ENCODE results near the gene TMA16.
"Not testable (repeated sequence)": the region's sequence is repeated elsewhere in the genome, so short reads cannot be mapped to it uniquely, and the experiment has no call there.

TMA16 gene

DNA sequence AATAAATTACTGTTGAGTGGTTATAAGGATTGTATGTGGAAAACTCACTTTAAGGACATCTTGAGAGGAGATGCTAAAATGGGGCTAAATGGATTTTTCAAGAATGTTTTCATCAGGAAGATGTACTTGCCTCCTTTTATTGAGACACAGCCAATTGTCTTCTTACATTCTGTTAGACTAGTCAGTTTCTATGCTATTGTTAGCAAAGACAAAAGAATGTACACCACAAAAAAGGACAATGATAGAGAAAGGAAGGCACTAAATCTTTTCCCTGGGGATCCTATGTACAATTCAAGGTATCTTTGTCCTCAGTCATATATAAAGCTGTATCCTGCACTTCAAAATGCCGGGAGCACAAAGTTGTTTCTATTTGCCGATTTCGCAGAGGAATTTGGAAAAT lies 42.6 kb downstream of the TMA16 start:
- no peak for DNase-seq
- H3K36me3 Mint-ChIP-seq (ENCODE audit: low read depth) = peaks cover 53% of the 10 kb centered on the region

DNA sequence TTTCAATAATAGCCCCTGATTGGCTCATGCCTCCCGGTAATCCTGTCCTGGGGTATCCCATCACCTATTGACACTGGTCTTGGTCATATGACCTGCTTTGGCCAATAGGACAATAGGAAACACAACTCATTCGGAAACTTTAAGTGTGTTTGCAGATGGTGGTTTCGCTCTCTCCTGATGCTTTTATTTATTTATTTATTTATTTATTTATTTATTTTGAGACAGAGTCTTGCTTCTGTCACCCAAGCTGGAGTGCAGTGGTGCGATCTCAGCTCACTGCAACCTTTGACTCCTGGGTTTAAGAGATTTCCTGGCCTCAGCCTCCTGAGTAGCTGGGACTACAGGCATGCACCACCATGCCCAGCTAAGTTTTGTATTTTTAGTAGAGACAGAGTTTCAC lies 44.3 kb downstream of the TMA16 start:
- H3K9me3 Mint-ChIP-seq; H3K4me3 Mint-ChIP-seq; H3K27me3 Mint-ChIP-seq; H3K4me1 Mint-ChIP-seq (ENCODE audit: low read depth); H3K27ac Mint-ChIP-seq; DNase-seq: not testable (repeated sequence)
- peaks cover 42% of the 10 kb centered on the region for H3K36me3 Mint-ChIP-seq (ENCODE audit: low read depth)

More for the DNA sequence above, 42.6 kb downstream of the TMA16 start:
- H3K9me3 Mint-ChIP-seq = no peaks in the 10 kb centered on the region
- H3K27ac Mint-ChIP-seq = no peak overlapping the region
- no peaks in the 10 kb centered on the region for H3K27me3 Mint-ChIP-seq
- H3K4me3 Mint-ChIP-seq = no peak overlapping the region
- no peaks in the 10 kb centered on the region for H3K4me1 Mint-ChIP-seq (ENCODE audit: low read depth)

DNA sequence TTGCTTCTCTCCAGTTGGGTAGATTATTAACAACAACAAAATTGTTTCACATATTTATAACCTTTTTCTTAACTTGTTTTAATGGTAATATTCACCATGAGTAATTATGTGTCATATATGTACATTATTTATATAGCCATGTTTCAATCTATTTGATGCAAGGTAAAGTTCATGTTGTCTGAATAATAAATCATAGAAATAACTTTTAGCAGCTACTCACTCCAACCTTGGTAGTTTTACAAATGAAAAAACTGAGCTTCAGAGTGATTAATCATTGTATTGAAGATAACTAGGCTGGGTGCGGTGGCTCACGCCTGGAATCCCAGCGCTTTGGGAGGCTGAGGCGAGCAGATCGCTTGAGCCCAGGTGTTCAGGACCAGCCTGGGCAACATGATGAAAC lies 46.0 kb downstream of the TMA16 start:
- H3K27ac Mint-ChIP-seq = no peak overlapping the region
- DNase-seq = no peak
- H3K4me1 Mint-ChIP-seq (ENCODE audit: low read depth) = no peaks in the 10 kb centered on the region
- no peak overlapping the region for H3K4me3 Mint-ChIP-seq
- H3K9me3 Mint-ChIP-seq = no peaks in the 10 kb centered on the region
- peaks cover 34% of the 10 kb centered on the region for H3K36me3 Mint-ChIP-seq (ENCODE audit: low read depth)
- H3K27me3 Mint-ChIP-seq = no peaks in the 10 kb centered on the region

DNA sequence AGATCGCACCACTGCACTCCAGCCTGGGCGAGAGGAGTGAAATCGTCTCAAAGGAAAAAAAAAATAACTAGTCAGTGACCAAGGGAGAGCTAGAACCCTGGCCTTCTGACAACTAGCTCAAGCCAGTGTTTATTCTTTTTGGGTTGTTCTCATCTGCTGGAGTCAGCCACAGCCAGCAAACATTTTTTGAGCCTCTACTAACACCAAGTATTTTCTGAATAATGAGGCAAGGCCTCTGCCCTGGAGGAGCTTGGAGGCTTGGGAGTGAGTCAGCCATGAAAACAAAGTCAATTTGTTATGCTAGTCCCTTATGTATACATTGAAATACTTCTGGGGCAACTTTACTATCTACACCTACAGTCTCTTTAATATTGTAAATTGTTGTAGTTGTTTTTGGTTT lies 46.5 kb downstream of the TMA16 start:
- no peak overlapping the region for H3K4me3 Mint-ChIP-seq
- no peaks in the 10 kb centered on the region for H3K27me3 Mint-ChIP-seq

DNA sequence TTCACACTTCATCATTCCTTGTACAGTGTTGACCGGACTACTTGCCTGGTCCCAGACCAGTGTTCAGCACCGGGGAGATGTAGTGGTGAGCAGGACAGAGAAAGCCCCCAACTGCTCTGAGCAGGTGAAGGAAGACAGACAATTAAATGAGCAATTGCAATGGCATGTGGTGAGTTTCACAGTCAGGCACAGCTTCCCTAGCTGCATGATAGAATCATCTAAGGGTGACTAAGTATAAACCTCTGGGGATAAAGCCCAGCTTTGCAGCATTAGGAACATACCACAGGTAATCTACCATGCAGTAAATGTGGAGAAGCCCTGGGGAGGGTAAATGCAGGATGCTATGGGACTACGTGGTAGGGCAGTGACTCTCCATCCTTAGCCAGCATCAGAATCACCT lies 47.8 kb downstream of the TMA16 start:
- peaks cover 22% of the 10 kb centered on the region for H3K36me3 Mint-ChIP-seq (ENCODE audit: low read depth)
- no peak overlapping the region for H3K27ac Mint-ChIP-seq
- no peaks in the 10 kb centered on the region for H3K9me3 Mint-ChIP-seq
- H3K4me3 Mint-ChIP-seq = no peak overlapping the region
- H3K27me3 Mint-ChIP-seq = no peaks in the 10 kb centered on the region
- no peaks in the 10 kb centered on the region for H3K4me1 Mint-ChIP-seq (ENCODE audit: low read depth)
- DNase-seq = no peak

More for the DNA sequence above, 46.5 kb downstream of the TMA16 start:
- DNase-seq = no peak
- Mint-ChIP-seq H3K4me1 (ENCODE audit: low read depth) (no peaks in the 10 kb centered on the region), H3K27ac (no peak overlapping the region), H3K9me3 (no peaks in the 10 kb centered on the region), H3K36me3 (ENCODE audit: low read depth) (peaks cover 34% of the 10 kb centered on the region)

DNA sequence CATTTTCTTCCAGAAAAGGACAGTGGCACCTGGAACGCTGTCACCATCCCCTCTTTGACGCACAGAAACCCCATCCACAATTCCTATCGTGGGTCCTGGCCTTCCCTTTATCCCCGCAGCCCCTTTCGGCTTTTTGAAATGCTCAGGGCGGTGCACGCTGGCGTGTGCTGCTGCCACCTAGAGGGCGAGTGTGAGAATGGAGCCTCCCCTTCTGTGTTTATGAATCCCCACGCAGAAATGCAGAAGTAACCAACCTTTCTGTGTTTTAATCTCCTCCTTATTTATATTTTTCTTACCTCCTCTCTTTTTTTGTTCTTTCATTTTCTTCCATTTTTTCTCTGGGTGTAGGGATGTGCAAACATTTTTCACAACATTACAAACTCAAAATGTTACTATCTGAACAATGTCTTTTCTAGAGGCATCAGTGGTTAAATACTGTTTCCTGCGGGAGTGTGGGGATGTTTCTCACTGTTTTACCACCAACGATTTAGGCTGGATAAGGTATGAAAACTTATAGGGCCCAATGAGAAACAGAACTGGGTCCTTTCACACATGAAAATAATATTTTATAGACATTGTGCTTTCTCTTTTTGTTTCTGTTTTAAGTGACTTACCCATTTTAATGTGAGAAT lies 50.0 kb downstream of the TMA16 start:
- Mint-ChIP-seq H3K9me3 (no peaks in the 10 kb centered on the region), H3K4me3 (no peak overlapping the region), H3K36me3 (ENCODE audit: low read depth) (peaks cover 13% of the 10 kb centered on the region), H3K27me3 (no peaks in the 10 kb centered on the region), H3K27ac (no peak overlapping the region), H3K4me1 (ENCODE audit: low read depth) (peaks cover 9% of the 10 kb centered on the region)
- DNase-seq = peak; percentile 68

DNA sequence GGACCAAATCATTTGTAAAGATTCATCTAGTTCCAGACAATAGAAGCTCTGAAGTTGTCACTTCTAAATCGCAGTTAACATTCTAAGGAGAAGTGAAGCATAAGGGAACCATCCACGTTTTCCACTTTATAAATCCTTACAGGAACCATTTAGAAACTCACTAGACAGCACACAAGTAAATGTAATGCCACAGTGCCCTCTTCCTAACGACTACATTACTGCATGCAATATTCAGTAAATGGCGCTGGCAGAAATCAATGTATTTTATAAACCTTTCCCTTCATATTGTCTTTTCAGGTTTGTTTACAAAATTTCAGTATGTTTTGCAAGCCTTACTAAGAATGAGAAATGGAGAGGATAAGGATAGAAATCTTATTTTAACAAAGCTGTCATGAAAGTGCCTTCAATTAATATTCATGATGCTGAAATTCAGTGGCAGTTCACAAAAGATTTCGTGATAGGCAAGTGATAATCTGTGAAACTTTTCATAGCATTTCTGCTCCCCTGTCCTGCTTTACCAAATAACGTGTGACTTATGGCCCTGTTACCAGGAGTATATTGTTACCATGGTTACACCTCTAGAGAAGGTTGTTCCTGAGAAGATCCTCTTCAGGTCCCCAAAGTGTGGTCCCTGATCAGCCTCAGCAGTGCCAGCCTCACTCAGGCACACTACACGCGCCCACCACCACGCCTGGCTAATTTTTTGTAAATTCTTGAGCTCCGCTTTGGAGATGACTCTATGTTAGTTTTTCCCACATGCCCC lies 54.2 kb downstream of the TMA16 start:
- H3K27me3 Mint-ChIP-seq = no peaks in the 10 kb centered on the region
- peaks cover 2% of the 10 kb centered on the region for H3K36me3 Mint-ChIP-seq (ENCODE audit: low read depth)
- H3K4me3 Mint-ChIP-seq = no peak overlapping the region
- peaks cover 19% of the 10 kb centered on the region for H3K4me1 Mint-ChIP-seq (ENCODE audit: low read depth)
- H3K9me3 Mint-ChIP-seq = no peaks in the 10 kb centered on the region
- no peak overlapping the region for H3K27ac Mint-ChIP-seq
- no peak for DNase-seq

DNA sequence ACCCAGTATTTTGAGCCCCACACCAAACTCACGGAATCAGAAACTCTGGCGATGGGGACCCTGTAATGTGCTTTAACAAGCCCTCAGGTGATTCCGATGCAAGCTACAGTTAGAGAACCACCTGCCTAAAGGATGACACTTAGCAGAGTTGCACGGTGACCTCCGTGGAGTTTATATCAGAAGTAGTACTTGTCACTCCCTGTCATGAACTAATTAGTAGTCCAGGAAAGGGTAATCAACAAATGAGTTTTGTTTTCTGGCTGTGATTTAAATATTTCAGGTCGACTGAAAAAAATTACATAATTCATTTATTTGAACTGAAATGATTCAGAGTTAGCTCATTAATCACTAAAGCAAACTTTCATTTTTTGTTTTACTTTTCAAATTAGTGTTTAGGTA lies 56.4 kb downstream of the TMA16 start:
- H3K36me3 Mint-ChIP-seq (ENCODE audit: low read depth) = no peaks in the 10 kb centered on the region
- no peak overlapping the region for H3K4me3 Mint-ChIP-seq
- H3K9me3 Mint-ChIP-seq = no peaks in the 10 kb centered on the region
- peaks cover 22% of the 10 kb centered on the region for H3K4me1 Mint-ChIP-seq (ENCODE audit: low read depth)
- no peak for DNase-seq
- H3K27ac Mint-ChIP-seq = no peak overlapping the region
- no peaks in the 10 kb centered on the region for H3K27me3 Mint-ChIP-seq

DNA sequence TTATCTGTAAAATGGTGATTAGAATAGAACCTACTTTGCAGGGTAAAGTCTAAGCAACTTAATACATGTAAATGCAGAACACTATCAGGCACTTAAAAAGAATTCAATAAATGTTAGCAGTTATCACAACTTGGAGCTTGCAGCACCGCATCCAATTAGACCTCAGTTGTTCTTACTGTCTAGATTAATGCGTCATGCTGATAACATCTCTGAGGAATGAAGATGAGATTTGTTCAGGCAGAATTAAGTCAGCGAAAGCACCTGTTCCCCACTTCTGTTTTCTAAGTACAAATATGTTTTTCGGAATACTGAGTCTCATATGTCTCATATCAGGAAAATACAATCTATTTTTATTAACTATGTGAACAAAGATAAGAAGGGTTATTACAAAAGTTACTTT lies 58.7 kb downstream of the TMA16 start:
- no peaks in the 10 kb centered on the region for H3K27me3 Mint-ChIP-seq
- no peaks in the 10 kb centered on the region for H3K9me3 Mint-ChIP-seq
- H3K27ac Mint-ChIP-seq = no peak overlapping the region
- H3K4me1 Mint-ChIP-seq (ENCODE audit: low read depth) = peaks cover 27% of the 10 kb centered on the region
- no peak overlapping the region for H3K4me3 Mint-ChIP-seq
- H3K36me3 Mint-ChIP-seq (ENCODE audit: low read depth) = no peaks in the 10 kb centered on the region
- no peak for DNase-seq

DNA sequence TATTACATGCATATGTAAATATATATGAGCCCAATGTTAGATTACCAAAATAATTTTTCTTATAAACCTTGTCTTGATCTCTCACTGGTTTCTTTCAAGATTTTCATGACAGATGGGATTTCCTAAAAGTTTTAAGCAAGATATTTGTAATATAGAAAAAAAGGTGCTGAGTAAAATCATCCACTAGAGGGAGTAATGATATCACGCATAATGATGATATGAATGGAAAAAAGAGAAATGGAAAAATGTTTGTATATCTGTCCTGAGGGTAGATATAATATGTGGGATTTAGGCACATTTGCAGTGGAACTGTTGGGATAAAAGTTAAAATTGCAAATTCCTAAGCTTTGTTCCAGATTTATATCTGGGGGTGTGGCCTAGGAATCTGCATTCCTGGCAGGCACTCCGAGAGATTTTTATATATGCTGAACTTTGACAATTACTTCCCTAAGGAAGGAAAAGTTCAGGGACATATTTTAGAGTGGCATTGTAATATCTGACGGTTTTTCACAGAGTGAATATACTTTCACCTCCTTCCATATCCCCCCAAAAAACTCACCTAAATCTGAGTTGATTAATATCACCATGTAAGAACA lies 60.5 kb downstream of the TMA16 start:
- H3K4me3 Mint-ChIP-seq = no peak overlapping the region

DNA sequence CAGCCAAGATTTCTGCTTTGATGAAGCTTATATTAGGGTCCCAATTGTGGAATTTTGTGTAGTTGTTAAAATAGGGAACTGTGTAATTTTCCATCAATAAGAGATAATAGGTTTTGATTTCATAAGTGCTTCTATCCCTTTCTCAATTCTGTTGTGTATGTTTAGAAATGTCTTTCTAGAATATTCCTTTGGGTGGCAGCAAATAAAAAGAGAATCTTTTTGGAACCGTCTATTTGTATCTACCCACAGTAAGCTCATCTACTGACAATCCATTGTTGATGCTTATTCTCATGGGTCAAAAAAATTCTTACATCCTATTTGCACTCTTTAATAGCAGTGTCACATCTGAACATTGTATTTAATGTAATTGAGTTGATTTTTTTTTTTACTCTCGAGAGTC lies 61.7 kb downstream of the TMA16 start:
- Mint-ChIP-seq H3K27me3 (no peaks in the 10 kb centered on the region), H3K27ac (no peak overlapping the region), H3K36me3 (ENCODE audit: low read depth) (no peaks in the 10 kb centered on the region), H3K4me1 (ENCODE audit: low read depth) (peaks cover 25% of the 10 kb centered on the region), H3K4me3 (no peak overlapping the region), H3K9me3 (peaks cover 8% of the 10 kb centered on the region)
- no peak for DNase-seq

More for the DNA sequence above, 60.5 kb downstream of the TMA16 start:
- Mint-ChIP-seq H3K36me3 (ENCODE audit: low read depth) (no peaks in the 10 kb centered on the region), H3K4me1 (ENCODE audit: low read depth) (peaks cover 33% of the 10 kb centered on the region), H3K9me3 (peaks cover under 1% of the 10 kb centered on the region), H3K27ac (no peak overlapping the region), H3K27me3 (no peaks in the 10 kb centered on the region)
- no peak for DNase-seq

DNA sequence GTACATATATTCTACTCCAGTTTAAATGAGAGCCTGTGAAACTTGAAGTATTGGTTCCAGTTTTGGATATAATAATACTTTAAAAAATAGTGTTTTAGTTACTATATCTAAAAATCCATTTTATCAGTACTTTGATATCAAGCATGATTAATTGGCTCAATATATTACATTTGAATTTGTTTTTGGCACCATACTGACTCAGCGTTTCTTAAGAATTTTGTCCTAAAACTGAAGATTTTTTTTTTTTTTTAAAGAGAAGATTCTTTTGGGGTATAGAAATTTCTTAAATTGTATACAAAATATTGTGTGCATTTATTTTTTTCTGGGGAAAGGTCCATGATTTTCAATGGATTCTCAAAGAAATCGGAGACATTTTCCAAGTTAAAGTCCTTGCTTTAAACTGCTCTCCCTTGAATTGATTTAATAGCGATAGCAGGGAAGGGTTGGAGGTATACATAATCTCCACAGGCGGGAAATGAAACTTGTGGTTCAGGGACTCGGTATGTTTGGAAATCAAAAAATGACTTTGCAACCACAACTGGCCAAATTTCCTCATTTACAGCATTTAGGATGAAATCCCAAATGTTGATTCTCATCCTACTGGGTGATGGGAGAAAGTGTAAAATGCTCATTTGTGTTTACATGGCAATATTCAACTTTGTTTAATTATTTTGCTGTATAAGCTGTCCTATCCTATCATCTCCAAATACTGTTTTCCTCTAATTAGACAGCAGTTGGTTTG lies 62.3 kb downstream of the TMA16 start:
- no peak overlapping the region for H3K4me3 Mint-ChIP-seq
- peaks cover 25% of the 10 kb centered on the region for H3K4me1 Mint-ChIP-seq (ENCODE audit: low read depth)
- H3K9me3 Mint-ChIP-seq = peaks cover 11% of the 10 kb centered on the region
- H3K36me3 Mint-ChIP-seq (ENCODE audit: low read depth) = no peaks in the 10 kb centered on the region
- DNase-seq = no peak
- no peak overlapping the region for H3K27ac Mint-ChIP-seq
- no peaks in the 10 kb centered on the region for H3K27me3 Mint-ChIP-seq

DNA sequence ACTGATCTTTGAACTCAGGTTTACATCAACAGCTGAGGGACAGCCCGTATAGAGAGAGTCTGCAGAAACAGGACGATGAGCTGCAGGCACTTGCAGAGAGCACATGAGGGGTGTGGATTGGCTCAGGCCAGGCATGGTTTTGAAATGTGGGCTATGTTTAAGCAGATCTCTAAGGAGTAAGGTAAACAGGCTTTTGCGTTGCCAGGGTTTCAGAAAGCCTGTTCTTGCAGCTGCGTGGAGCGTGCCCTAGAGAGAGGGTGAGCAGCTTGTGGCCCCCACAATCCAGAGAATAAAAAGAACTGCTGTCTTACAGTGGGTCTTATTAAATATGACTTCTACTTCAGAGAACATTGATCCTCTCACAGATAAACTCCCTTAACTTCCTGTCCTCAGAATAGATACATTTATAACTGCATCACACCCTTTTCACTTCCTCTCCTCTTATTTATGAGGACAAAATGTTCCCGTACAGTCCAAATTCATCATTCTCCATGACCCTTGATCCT lies 64.1 kb downstream of the TMA16 start:
- Mint-ChIP-seq H3K27me3 (no peaks in the 10 kb centered on the region), H3K4me1 (ENCODE audit: low read depth) (peaks cover 25% of the 10 kb centered on the region), H3K4me3 (no peak overlapping the region), H3K36me3 (ENCODE audit: low read depth) (no peaks in the 10 kb centered on the region), H3K9me3 (peaks cover 11% of the 10 kb centered on the region), H3K27ac (peak overlapping the region; percentile 15)
- peak; percentile 35 for DNase-seq

DNA sequence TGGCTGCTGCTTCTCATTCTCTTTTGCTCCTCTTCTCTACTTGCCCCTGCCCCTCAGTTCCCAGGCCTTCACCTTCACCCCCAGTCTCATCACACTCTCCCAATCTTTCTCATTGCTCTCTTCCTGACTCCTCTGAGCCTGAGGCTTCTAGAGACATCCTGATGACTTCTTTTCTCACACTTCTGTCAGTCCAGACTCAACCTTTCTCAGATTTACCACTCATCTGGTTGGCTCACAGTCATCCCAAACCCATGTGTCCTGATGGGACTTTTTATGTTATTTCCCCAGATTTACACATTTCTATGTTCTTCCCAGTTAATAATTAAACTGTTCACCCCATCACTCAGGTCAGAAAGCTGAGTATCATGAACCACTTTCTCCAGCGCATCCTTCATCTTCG lies 68.0 kb downstream of the TMA16 start:
- Mint-ChIP-seq H3K27me3 (no peaks in the 10 kb centered on the region), H3K4me3 (no peak overlapping the region), H3K36me3 (ENCODE audit: low read depth) (no peaks in the 10 kb centered on the region), H3K9me3 (peaks cover 11% of the 10 kb centered on the region), H3K27ac (no peak overlapping the region), H3K4me1 (ENCODE audit: low read depth) (peaks cover 22% of the 10 kb centered on the region)
- DNase-seq = no peak
